HL-60 (cell line): ENCODE data around the gene EPDR1.

Source experiments
- DNase-seq, 2 experiments: peaks; one replicate each; pipeline ENCODE4 v3.0.0-alpha.2; 2010 to 2020; ENCODE audit warnings: low read depth in 1 of 2, low spot score in 1 of 2
- H3K27ac ChIP-seq: fragments of 250-450 bp; sonication (Bioruptor Pico); replicated peaks from 2 replicates; pipeline ENCODE4 v1.5.1; 2020; ENCODE audit warnings: mild to moderate bottlenecking, moderate library complexity
- H3K27me3 ChIP-seq: fragments of 250-450 bp; sonication (Bioruptor Pico); 2 replicates; pipeline ENCODE4 v1.5.1; 2021; ENCODE audit warnings: mild to moderate bottlenecking, moderate library complexity; ENCODE audit not compliant: insufficient read depth, poor library complexity, severe bottlenecking
- H3K4me3 ChIP-seq: replicated peaks from 2 replicates; pipeline ENCODE4 v1.5.1; 2011; ENCODE audit warnings: mild to moderate bottlenecking, control low read depth, low read length; ENCODE audit not compliant: insufficient read depth
- CTCF ChIP-seq: IDR thresholded peaks from one replicate; pipeline ENCODE4 v1.5.1; 2011; ENCODE audit warnings: low read length, control low read depth, inconsistent platforms; ENCODE audit not compliant: insufficient read depth
- GABPA ChIP-seq: IDR thresholded peaks from 2 replicates; pipeline ENCODE4 v1.6.1; 2012; ENCODE audit warnings: low read depth
- POLR2AphosphoS5 ChIP-seq: IDR thresholded peaks from 2 replicates; pipeline ENCODE4 v1.6.1; 2012; ENCODE audit warnings: low read depth
- REST ChIP-seq: IDR thresholded peaks from 2 replicates; pipeline ENCODE4 v1.6.1; 2012; ENCODE audit warnings: low read depth; ENCODE audit not compliant: insufficient replicate concordance
- SPI1 ChIP-seq: IDR thresholded peaks from 2 replicates; pipeline ENCODE4 v1.6.1; 2012; ENCODE audit warnings: low read depth, mild to moderate bottlenecking, borderline replicate concordance
- long read RNA-seq: library from polyadenylated mRNA; unstranded; transcript quantifications from one replicate; pipeline ENCODE4 v2.0.0, GENCODE V29; 2020

EPDR1 gene
- long read RNA-seq, transcript EPDR1-201 (3 exons, 2,599 nt) = major isoform, 21 of 31 reads
- long read RNA-seq, partial matches to known transcripts = 0 of 31 reads
- long read RNA-seq, other reads (novel, unspliced or antisense) = 8 of 31 reads

- peak in 1 of 2 experiments; percentile 85 for DNase-seq
- Histone ChIP-seq H3K4me3 (peak within 1 kb of the TSS; percentile 66), H3K27me3 (no peaks in the 10 kb centered on the region), H3K27ac (peak within 1 kb of the TSS; percentile 76)
- TF ChIP-seq REST = peak; percentile 31
- no peak for TF ChIP-seq GABPA
- peak; percentile 4 for TF ChIP-seq CTCF
- TF ChIP-seq POLR2AphosphoS5 = peak; percentile 72; the same call in 1 of the 2 replicates
- TF ChIP-seq SPI1 = no peak; the same call in 1 of the 2 replicates
Observed at GRCh38 chr7:37920305-37920848, at the start of gene EPDR1. TSS of gene EPDR1 (plus strand) at chr7:37920640. CDS start at chr7:37920940, 300 bp downstream.

GRCh38 chr7:37882086-37882485 is 38.4 kb upstream of the EPDR1 start:
- no peak for DNase-seq
- no peak overlapping the region for H3K27ac ChIP-seq
- TF ChIP-seq REST (no peak), CTCF (no peak), POLR2AphosphoS5 (no peak), GABPA (no peak), SPI1 (no peak)
- no peak overlapping the region for H3K4me3 ChIP-seq
- no peaks in the 10 kb centered on the region for H3K27me3 ChIP-seq

- H3K27me3 ChIP-seq = no peaks in the 10 kb centered on the region
- no peak for DNase-seq
- TF ChIP-seq GABPA = no peak
- TF ChIP-seq CTCF = no peak
- no peak for TF ChIP-seq SPI1
- no peak for TF ChIP-seq REST
- no peak for TF ChIP-seq POLR2AphosphoS5
- no peak overlapping the region for H3K4me3 ChIP-seq
- H3K27ac ChIP-seq = no peak overlapping the region
Observed at GRCh38 chr7:37893359-37893758, 27.1 kb upstream of the EPDR1 start.
